Uterus (tissue), 2 donors: ENCODE data around the gene NAT9.

Experiments
- POLR2A ChIP-seq, 2 donors: fragments of 450-650 bp; IDR thresholded peaks; one replicate each; pipeline ENCODE4 v1.6.1; 2016; ENCODE audit warnings: antibody characterized with exemption in 2 of 2, mild to moderate bottlenecking in 1 of 2, moderate library complexity in 1 of 2
- TF ChIP-seq, protein P1 (sequence below), 4 experiments: fragments of 200-600 bp in 2 of 4; fragments of 450-650 bp in 2 of 4; sonication (generic) in 2 of 4; IDR thresholded peaks; one replicate each; pipeline ENCODE4 v1.5.1; 2016 to 2019; ENCODE audit warnings: antibody characterized with exemption in 4 of 4, mild to moderate bottlenecking in 2 of 4, moderate library complexity in 1 of 4

DNA sequence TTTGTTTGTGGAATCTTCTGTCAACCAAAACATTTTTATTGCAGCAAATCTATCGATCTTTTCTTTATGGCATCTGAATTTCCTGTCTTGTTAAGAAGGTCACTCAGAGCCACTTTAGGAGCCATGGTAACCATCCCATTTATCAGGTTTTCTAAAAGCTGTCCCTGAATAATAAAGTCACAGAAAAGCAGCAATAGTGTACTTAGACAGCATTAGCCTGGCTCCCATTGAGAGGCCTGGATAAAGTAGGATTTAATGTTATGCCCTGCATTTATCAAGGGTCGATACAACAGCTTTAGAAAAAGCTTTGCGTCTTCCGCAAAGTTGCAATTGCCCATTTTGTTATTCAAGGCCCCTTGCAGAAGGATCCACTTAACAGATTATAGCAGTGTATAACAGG lies 53.4 kb downstream of the NAT9 start:
- TF ChIP-seq POLR2A (IDR thresholded peaks at IDR 0.05): no peak
- TF ChIP-seq, protein P1, sequence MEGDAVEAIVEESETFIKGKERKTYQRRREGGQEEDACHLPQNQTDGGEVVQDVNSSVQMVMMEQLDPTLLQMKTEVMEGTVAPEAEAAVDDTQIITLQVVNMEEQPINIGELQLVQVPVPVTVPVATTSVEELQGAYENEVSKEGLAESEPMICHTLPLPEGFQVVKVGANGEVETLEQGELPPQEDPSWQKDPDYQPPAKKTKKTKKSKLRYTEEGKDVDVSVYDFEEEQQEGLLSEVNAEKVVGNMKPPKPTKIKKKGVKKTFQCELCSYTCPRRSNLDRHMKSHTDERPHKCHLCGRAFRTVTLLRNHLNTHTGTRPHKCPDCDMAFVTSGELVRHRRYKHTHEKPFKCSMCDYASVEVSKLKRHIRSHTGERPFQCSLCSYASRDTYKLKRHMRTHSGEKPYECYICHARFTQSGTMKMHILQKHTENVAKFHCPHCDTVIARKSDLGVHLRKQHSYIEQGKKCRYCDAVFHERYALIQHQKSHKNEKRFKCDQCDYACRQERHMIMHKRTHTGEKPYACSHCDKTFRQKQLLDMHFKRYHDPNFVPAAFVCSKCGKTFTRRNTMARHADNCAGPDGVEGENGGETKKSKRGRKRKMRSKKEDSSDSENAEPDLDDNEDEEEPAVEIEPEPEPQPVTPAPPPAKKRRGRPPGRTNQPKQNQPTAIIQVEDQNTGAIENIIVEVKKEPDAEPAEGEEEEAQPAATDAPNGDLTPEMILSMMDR (IDR thresholded peaks at IDR 0.05): no peak
